ENCODE data around the gene GNAI1. TPM values are rescaled to one million over a fixed set of nuclear protein-coding genes. Genes with fewer than 3 reads are reported as not detected.

GNAI1 gene
- total RNA-seq, 1 experiment from 2014 or later: 30.4 TPM

- Mint-ChIP-seq H3K9me3 (ENCODE audit: unreplicated experiment) (no peaks in the 10 kb centered on the region), H3K27ac (ENCODE audit: low read depth, unreplicated experiment) (no peak overlapping the region), H3K27me3 (ENCODE audit: insufficient read depth, unreplicated experiment) (no peaks in the 10 kb centered on the region), H3K4me1 (ENCODE audit: insufficient read depth, unreplicated experiment) (peaks cover 16% of the 10 kb centered on the region), H3K4me3 (ENCODE audit: unreplicated experiment) (no peak overlapping the region), H3K36me3 (ENCODE audit: insufficient read depth, unreplicated experiment) (no peaks in the 10 kb centered on the region)
- no peak for TF ChIP-seq CTCF (IDR thresholded peaks at IDR 0.05; ENCODE audit: unreplicated experiment)
- POLR2A ChIA-PET: interaction anchor here (2.3 kb wide), 1 partner anchor 48 kb away, joined by 7 read pairs; no protein-coding TSS in a partner anchor
- intact Hi-C loops (cut with micrococcal nuclease): no loop called here
- no TSS peak for BruUV-seq (replicated peaks)
- CTCF ChIA-PET: interaction anchor here (0.9 kb wide), 1 partner anchor 69 kb away, joined by 3 read pairs; no protein-coding TSS in a partner anchor
- DNase-seq (ENCODE audit: unreplicated experiment): no peak
These were observed 48.7 kb downstream of the GNAI1 start for GRCh38 chr7:80183351-80183750.

GRCh38 chr7:80183900-80184685, 49.5 kb downstream of the GNAI1 start:
- ChIA-PET CTCF (interaction anchor here (0.6 to 0.9 kb wide), 2 partner anchors 30 to 70 kb away, joined by 3 read pairs; no protein-coding TSS in a partner anchor), POLR2A (no interaction called here)
- Mint-ChIP-seq H3K4me1 (ENCODE audit: insufficient read depth, unreplicated experiment) (peaks cover 19% of the 10 kb centered on the region), H3K4me3 (ENCODE audit: unreplicated experiment) (no peak overlapping the region), H3K36me3 (ENCODE audit: insufficient read depth, unreplicated experiment) (no peaks in the 10 kb centered on the region), H3K27ac (ENCODE audit: low read depth, unreplicated experiment) (no peak overlapping the region), H3K9me3 (ENCODE audit: unreplicated experiment) (no peaks in the 10 kb centered on the region), H3K27me3 (ENCODE audit: insufficient read depth, unreplicated experiment) (no peaks in the 10 kb centered on the region)
- intact Hi-C loops (cut with micrococcal nuclease): no loop called here
- no peak for TF ChIP-seq CTCF (IDR thresholded peaks at IDR 0.05; ENCODE audit: unreplicated experiment)
- no TSS peak for BruUV-seq (replicated peaks)
- peak; percentile 31 for DNase-seq (ENCODE audit: unreplicated experiment)

- no peaks in the 10 kb centered on the region for H3K36me3 Mint-ChIP-seq (ENCODE audit: insufficient read depth, unreplicated experiment)
- H3K4me3 Mint-ChIP-seq (ENCODE audit: unreplicated experiment): no peak overlapping the region
These were observed 50.1 kb downstream of the GNAI1 start for GRCh38 chr7:80184693-80185092.

More at GRCh38 chr7:80184693-80185092, 50.1 kb downstream of the GNAI1 start:
- no peak overlapping the region for H3K27ac Mint-ChIP-seq (ENCODE audit: low read depth, unreplicated experiment)
- no peaks in the 10 kb centered on the region for H3K27me3 Mint-ChIP-seq (ENCODE audit: insufficient read depth, unreplicated experiment)
- no peaks in the 10 kb centered on the region for H3K9me3 Mint-ChIP-seq (ENCODE audit: unreplicated experiment)
- CTCF ChIA-PET: interaction anchor here (0.6 to 0.9 kb wide), 2 partner anchors 30 to 765 kb away, joined by 3 read pairs; no protein-coding TSS in a partner anchor
- no peak for TF ChIP-seq CTCF (IDR thresholded peaks at IDR 0.05; ENCODE audit: unreplicated experiment)
- intact Hi-C loops (cut with micrococcal nuclease): no loop called here
- BruUV-seq (replicated peaks): no TSS peak
- DNase-seq (ENCODE audit: unreplicated experiment): no peak
- peaks cover 22% of the 10 kb centered on the region for H3K4me1 Mint-ChIP-seq (ENCODE audit: insufficient read depth, unreplicated experiment)
- POLR2A ChIA-PET: no interaction called here
